ENCODE data around the gene ACTR5. TPM values are rescaled to one million over a fixed set of nuclear protein-coding genes. Genes with fewer than 3 reads are reported as not detected.
"Not testable (repeated sequence)": the region's sequence is repeated elsewhere in the genome, so short reads cannot be mapped to it uniquely, and the experiment has no call there.

The ACTR5 gene
- total RNA-seq, 1 experiment from 2014 or later, result 20.0 TPM

DNA sequence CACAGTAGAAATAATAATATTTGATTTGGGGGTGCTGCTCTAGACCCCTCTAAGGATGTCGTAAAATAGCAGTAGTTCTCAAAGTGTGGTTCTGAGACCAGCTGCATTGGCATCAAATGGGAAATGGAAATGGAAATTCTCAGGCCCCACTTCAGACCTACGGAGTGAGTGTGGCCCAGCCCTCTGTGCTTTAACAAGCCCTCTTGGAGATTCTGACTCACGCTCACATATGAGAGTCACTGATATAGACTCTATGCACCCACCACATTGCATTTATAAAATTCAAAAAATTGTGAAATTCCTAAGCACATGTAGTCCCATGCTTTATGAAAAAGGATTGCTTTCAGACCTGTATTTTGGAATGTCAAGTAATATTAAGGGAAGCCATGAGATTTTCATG lies 43.0 kb downstream of the ACTR5 start:
- peaks cover 9% of the 10 kb centered on the region for H3K9me3 Mint-ChIP-seq (ENCODE audit: unreplicated experiment)
- no peak for DNase-seq
- H3K4me3 ChIP-seq (ENCODE audit: low read depth, low read length), result no peak overlapping the region
- H3K4me1 Mint-ChIP-seq (ENCODE audit: low read depth, unreplicated experiment), result peaks cover 7% of the 10 kb centered on the region
- no peaks in the 10 kb centered on the region for H3K9me3 ChIP-seq
- H3K4me1 ChIP-seq, result no peaks in the 10 kb centered on the region
- intact Hi-C loops (cut with micrococcal nuclease; ENCODE audit: unreplicated experiment), result no loop called here
- BruUV-seq (replicated peaks), result no TSS peak
- no peaks in the 10 kb centered on the region for H3K36me3 ChIP-seq (ENCODE audit: control insufficient read depth, insufficient read depth, low read length)
- peaks cover 5% of the 10 kb centered on the region for H3K27me3 Mint-ChIP-seq (ENCODE audit: insufficient read depth, unreplicated experiment)
- TF ChIP-seq, protein P1, sequence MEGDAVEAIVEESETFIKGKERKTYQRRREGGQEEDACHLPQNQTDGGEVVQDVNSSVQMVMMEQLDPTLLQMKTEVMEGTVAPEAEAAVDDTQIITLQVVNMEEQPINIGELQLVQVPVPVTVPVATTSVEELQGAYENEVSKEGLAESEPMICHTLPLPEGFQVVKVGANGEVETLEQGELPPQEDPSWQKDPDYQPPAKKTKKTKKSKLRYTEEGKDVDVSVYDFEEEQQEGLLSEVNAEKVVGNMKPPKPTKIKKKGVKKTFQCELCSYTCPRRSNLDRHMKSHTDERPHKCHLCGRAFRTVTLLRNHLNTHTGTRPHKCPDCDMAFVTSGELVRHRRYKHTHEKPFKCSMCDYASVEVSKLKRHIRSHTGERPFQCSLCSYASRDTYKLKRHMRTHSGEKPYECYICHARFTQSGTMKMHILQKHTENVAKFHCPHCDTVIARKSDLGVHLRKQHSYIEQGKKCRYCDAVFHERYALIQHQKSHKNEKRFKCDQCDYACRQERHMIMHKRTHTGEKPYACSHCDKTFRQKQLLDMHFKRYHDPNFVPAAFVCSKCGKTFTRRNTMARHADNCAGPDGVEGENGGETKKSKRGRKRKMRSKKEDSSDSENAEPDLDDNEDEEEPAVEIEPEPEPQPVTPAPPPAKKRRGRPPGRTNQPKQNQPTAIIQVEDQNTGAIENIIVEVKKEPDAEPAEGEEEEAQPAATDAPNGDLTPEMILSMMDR (IDR thresholded peaks at IDR 0.05; ENCODE audit: insufficient read depth in 1 of 2, low read depth in 1 of 2, low read length in 1 of 2, severe bottlenecking in 1 of 2, unreplicated experiment in 1 of 2), result no peak
- peaks cover 6% of the 10 kb centered on the region for H3K36me3 Mint-ChIP-seq (ENCODE audit: insufficient read depth, unreplicated experiment)
- H3K27ac Mint-ChIP-seq (ENCODE audit: unreplicated experiment), result no peak overlapping the region
- ChIA-PET POLR2A (no interaction called here), CTCF (interaction anchor here (1.3 kb wide), 1 partner anchor 158 kb away, joined by 3 read pairs; no protein-coding TSS in a partner anchor)
- H3K4me3 Mint-ChIP-seq (ENCODE audit: unreplicated experiment), result no peak overlapping the region
- H3K27me3 ChIP-seq (replicated peaks; ENCODE audit: control insufficient read depth, insufficient read depth, low read length), result peaks cover 1% of the 10 kb centered on the region; the same call in 1 of the 2 replicates

GRCh38 chr20:38791940-38792339 lies 43.7 kb downstream of the ACTR5 start:
- no peak for DNase-seq
- intact Hi-C loops (cut with micrococcal nuclease; ENCODE audit: unreplicated experiment), result no loop called here
- Mint-ChIP-seq H3K27me3 (ENCODE audit: insufficient read depth, unreplicated experiment) (peaks cover 5% of the 10 kb centered on the region), H3K4me3 (ENCODE audit: unreplicated experiment) (no peak overlapping the region), H3K4me1 (ENCODE audit: low read depth, unreplicated experiment) (peaks cover 7% of the 10 kb centered on the region), H3K9me3 (ENCODE audit: unreplicated experiment) (peaks cover 9% of the 10 kb centered on the region), H3K36me3 (ENCODE audit: insufficient read depth, unreplicated experiment) (peaks cover 6% of the 10 kb centered on the region), H3K27ac (ENCODE audit: unreplicated experiment) (no peak overlapping the region)
- Histone ChIP-seq H3K36me3 (ENCODE audit: control insufficient read depth, insufficient read depth, low read length) (no peaks in the 10 kb centered on the region), H3K27me3 (replicated peaks; ENCODE audit: control insufficient read depth, insufficient read depth, low read length) (peaks cover 1% of the 10 kb centered on the region; the same call in 1 of the 2 replicates), H3K4me3 (ENCODE audit: low read depth, low read length) (no peak overlapping the region), H3K4me1 (no peaks in the 10 kb centered on the region), H3K9me3 (no peaks in the 10 kb centered on the region)
- ChIA-PET POLR2A (no interaction called here), CTCF (no interaction called here)
- TF ChIP-seq, protein P1 (IDR thresholded peaks at IDR 0.05; ENCODE audit: insufficient read depth in 1 of 2, low read depth in 1 of 2, low read length in 1 of 2, severe bottlenecking in 1 of 2, unreplicated experiment in 1 of 2), result no peak
- no TSS peak for BruUV-seq (replicated peaks)

GRCh38 chr20:38794057-38794456 lies 45.8 kb downstream of the ACTR5 start:
- H3K27ac Mint-ChIP-seq (ENCODE audit: unreplicated experiment); BruUV-seq (replicated peaks); H3K9me3 ChIP-seq; H3K9me3 Mint-ChIP-seq (ENCODE audit: unreplicated experiment); POLR2A ChIA-PET; H3K36me3 ChIP-seq (ENCODE audit: control insufficient read depth, insufficient read depth, low read length); H3K4me3 Mint-ChIP-seq (ENCODE audit: unreplicated experiment); CTCF ChIA-PET; H3K4me1 Mint-ChIP-seq (ENCODE audit: low read depth, unreplicated experiment); DNase-seq; H3K4me1 ChIP-seq; intact Hi-C loops (cut with micrococcal nuclease; ENCODE audit: unreplicated experiment); H3K36me3 Mint-ChIP-seq (ENCODE audit: insufficient read depth, unreplicated experiment); H3K4me3 ChIP-seq (ENCODE audit: low read depth, low read length); H3K27me3 ChIP-seq (replicated peaks; ENCODE audit: control insufficient read depth, insufficient read depth, low read length): not testable (repeated sequence)
- peaks cover 11% of the 10 kb centered on the region for H3K27me3 Mint-ChIP-seq (ENCODE audit: insufficient read depth, unreplicated experiment)

- Histone ChIP-seq H3K9me3 (no peaks in the 10 kb centered on the region), H3K27me3 (replicated peaks; ENCODE audit: control insufficient read depth, insufficient read depth, low read length) (0 out of 2 replicates have a peak, but pooled peaks cover 1% of the 10 kb centered on the region), H3K36me3 (ENCODE audit: control insufficient read depth, insufficient read depth, low read length) (no peaks in the 10 kb centered on the region), H3K4me1 (no peaks in the 10 kb centered on the region), H3K4me3 (ENCODE audit: low read depth, low read length) (no peak overlapping the region)
- H3K27me3 Mint-ChIP-seq (ENCODE audit: insufficient read depth, unreplicated experiment), result peaks cover 11% of the 10 kb centered on the region
- H3K4me1 Mint-ChIP-seq (ENCODE audit: low read depth, unreplicated experiment), result no peaks in the 10 kb centered on the region
- ChIA-PET CTCF (no interaction called here), POLR2A (no interaction called here)
- TF ChIP-seq, protein P1 (IDR thresholded peaks at IDR 0.05; ENCODE audit: insufficient read depth in 1 of 2, low read depth in 1 of 2, low read length in 1 of 2, severe bottlenecking in 1 of 2, unreplicated experiment in 1 of 2), result no peak
- H3K27ac Mint-ChIP-seq (ENCODE audit: unreplicated experiment), result no peak overlapping the region
- DNase-seq, result no peak
- no peaks in the 10 kb centered on the region for H3K9me3 Mint-ChIP-seq (ENCODE audit: unreplicated experiment)
- H3K36me3 Mint-ChIP-seq (ENCODE audit: insufficient read depth, unreplicated experiment), result no peaks in the 10 kb centered on the region
- no TSS peak for BruUV-seq (replicated peaks)
- no peak overlapping the region for H3K4me3 Mint-ChIP-seq (ENCODE audit: unreplicated experiment)
- intact Hi-C loops (cut with micrococcal nuclease; ENCODE audit: unreplicated experiment), result no loop called here
Measured at GRCh38 chr20:38798266-38798665, 50.0 kb downstream of the ACTR5 start.

All from Caco-2 (cell line).